HL-60/S4 (cell line): ENCODE measurements around the gene DUOXA2.

Experiments
- in situ Hi-C: fragments of 300-500 bp; cut with MboI; formaldehyde crosslinking; loops from 2 replicates; pipeline ENCODE4 v1.14.3; 2022; ENCODE audit warnings: low sequenced_read_pairs

The DUOXA2 gene

GRCh38 chr15:45155739-45156138 is 41.6 kb downstream of the DUOXA2 start:
- in situ Hi-C loops = loop anchor here (25.0 kb wide), 1 partner anchor 457 kb away; no protein-coding TSS in a partner anchor

- in situ Hi-C loops = loop anchor here (25.0 kb wide), 1 partner anchor 455 kb away; no protein-coding TSS in a partner anchor
Measured at GRCh38 chr15:45156744-45157455, 42.8 kb downstream of the DUOXA2 start.

- in situ Hi-C loops = loop anchor here (25.0 kb wide), 1 partner anchor 454 kb away; no protein-coding TSS in a partner anchor
Measured at GRCh38 chr15:45157974-45158373, 43.8 kb downstream of the DUOXA2 start.

- in situ Hi-C loops = loop anchor here (25.0 kb wide), 1 partner anchor 451 kb away; no protein-coding TSS in a partner anchor
Measured at GRCh38 chr15:45161666-45162065, 47.5 kb downstream of the DUOXA2 start.

GRCh38 chr15:45162771-45163507 is 48.8 kb downstream of the DUOXA2 start:
- in situ Hi-C loops = loop anchor here (25.0 kb wide), 1 partner anchor 449 kb away; no protein-coding TSS in a partner anchor

- in situ Hi-C loops = loop anchor here (25.0 kb wide), 1 partner anchor 449 kb away; no protein-coding TSS in a partner anchor
Measured at GRCh38 chr15:45163508-45163856, 49.4 kb downstream of the DUOXA2 start.

- in situ Hi-C loops = loop anchor here (25.0 kb wide), 1 partner anchor 447 kb away; no protein-coding TSS in a partner anchor
Measured at GRCh38 chr15:45164914-45165313, 50.8 kb downstream of the DUOXA2 start.

- in situ Hi-C loops = loop anchor here (25.0 kb wide), 1 partner anchor 447 kb away; no protein-coding TSS in a partner anchor
Measured at GRCh38 chr15:45165536-45165935, 51.4 kb downstream of the DUOXA2 start.

- in situ Hi-C loops = loop anchor here (25.0 kb wide), 1 partner anchor 445 kb away; no protein-coding TSS in a partner anchor
Measured at GRCh38 chr15:45166834-45167630, 52.9 kb downstream of the DUOXA2 start.

GRCh38 chr15:45167631-45168205 is 53.6 kb downstream of the DUOXA2 start:
- in situ Hi-C loops = loop anchor here (25.0 kb wide), 1 partner anchor 445 kb away; no protein-coding TSS in a partner anchor
